Activated B cell treated with CpG ODN at 0.5 μM for 24 hours (primary cell): Measurements from ENCODE around the gene RPS6KA5. TPM values are rescaled to one million over a fixed set of nuclear protein-coding genes. Genes with fewer than 3 reads are reported as not detected.
A peak's percentile ranks its signal among the peaks of the same experiment; 100 is the strongest.

Experiments used
- ATAC-seq: fragments of 200-7000 bp; cut with Tn5 transposase; one replicate; pipeline ENCODE4 v1.10.0; 2021; ENCODE audit warnings: low read depth, mild to moderate bottlenecking, moderate library complexity
- CTCF ChIA-PET: fragments of 350-600 bp; sonication (Branson Sonifier 250); formaldehyde crosslinking; loops from one replicate; lab custom pipeline; 2021; ENCODE audit warnings: antibody characterized with exemption; lab: Charles Lee
- POLR2A ChIA-PET: fragments of 350-600 bp; sonication (Branson Sonifier 250); formaldehyde crosslinking; loops from one replicate; lab custom pipeline; 2021; ENCODE audit warnings: antibody characterized with exemption; lab: Charles Lee
- DNase-seq: peaks from one replicate; pipeline ENCODE4 v3.0.0; 2022
- H3K27ac Mint-ChIP-seq: one replicate; pipeline ENCODE4 v1.8.0; 2020; ENCODE audit warnings: mixed read lengths
- H3K27me3 Mint-ChIP-seq: one replicate; pipeline ENCODE4 v1.8.0; 2021; ENCODE audit warnings: mixed read lengths
- H3K36me3 Mint-ChIP-seq: one replicate; pipeline ENCODE4 v1.8.0; 2021; ENCODE audit warnings: low read depth, mixed read lengths
- H3K4me1 Mint-ChIP-seq: one replicate; pipeline ENCODE4 v1.8.0; 2021; ENCODE audit warnings: mixed read lengths
- H3K4me3 Mint-ChIP-seq: one replicate; pipeline ENCODE4 v1.8.0; 2020; ENCODE audit warnings: mild to moderate bottlenecking, mixed read lengths
- H3K9me3 Mint-ChIP-seq: one replicate; pipeline ENCODE4 v1.8.0; 2020; ENCODE audit warnings: mixed read lengths
- intact Hi-C: fragments of 100-400 bp; cut with micrococcal nuclease; formaldehyde crosslinking; loops from one replicate; pipeline ENCODE4 v1.15.1; 2024
- total RNA-seq: library from RNA; stranded (reverse); gene quantifications from 2 replicates; pipeline ENCODE4 v1.2.3, GENCODE V29; 2022
- TF ChIP-seq, protein P1 (sequence below): fragments of 200-600 bp; IDR thresholded peaks from one replicate; pipeline ENCODE4 v1.8.0; 2022; ENCODE audit warnings: antibody characterized with exemption, mild to moderate bottlenecking

RPS6KA5 gene
- total RNA-seq, 1 donor from 2014 or later: 16.3 TPM

DNA sequence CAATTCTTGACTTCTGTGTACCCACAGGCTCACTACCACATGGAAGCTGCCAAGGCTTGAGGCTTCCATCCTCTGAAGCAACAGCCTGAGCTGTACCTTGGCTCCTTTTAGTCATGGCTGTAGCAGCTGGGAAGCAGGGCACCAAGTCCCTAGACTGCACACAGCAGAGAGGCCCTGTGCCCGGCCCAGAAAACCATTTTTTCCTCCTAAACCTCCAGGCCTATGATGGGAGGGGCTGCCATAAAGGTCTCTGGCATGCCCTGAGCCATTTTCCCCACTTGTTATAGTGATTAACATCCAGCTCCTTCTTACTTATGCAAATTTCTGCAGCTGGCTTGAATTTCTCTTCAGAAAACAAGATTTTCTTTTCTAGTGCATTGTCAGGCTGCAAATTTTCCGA is 121.8 kb downstream of the RPS6KA5 start:
- no peaks in the 10 kb centered on the region for H3K27me3 Mint-ChIP-seq
- no peak overlapping the region for H3K27ac Mint-ChIP-seq
- H3K4me1 Mint-ChIP-seq: no peaks in the 10 kb centered on the region
- intact Hi-C loops: no loop called here
- peaks cover 65% of the 10 kb centered on the region for H3K36me3 Mint-ChIP-seq
- POLR2A ChIA-PET: no interaction called here
- CTCF ChIA-PET: no interaction called here
- DNase-seq (no peak), ATAC-seq (no peak)
- TF ChIP-seq, protein P1, sequence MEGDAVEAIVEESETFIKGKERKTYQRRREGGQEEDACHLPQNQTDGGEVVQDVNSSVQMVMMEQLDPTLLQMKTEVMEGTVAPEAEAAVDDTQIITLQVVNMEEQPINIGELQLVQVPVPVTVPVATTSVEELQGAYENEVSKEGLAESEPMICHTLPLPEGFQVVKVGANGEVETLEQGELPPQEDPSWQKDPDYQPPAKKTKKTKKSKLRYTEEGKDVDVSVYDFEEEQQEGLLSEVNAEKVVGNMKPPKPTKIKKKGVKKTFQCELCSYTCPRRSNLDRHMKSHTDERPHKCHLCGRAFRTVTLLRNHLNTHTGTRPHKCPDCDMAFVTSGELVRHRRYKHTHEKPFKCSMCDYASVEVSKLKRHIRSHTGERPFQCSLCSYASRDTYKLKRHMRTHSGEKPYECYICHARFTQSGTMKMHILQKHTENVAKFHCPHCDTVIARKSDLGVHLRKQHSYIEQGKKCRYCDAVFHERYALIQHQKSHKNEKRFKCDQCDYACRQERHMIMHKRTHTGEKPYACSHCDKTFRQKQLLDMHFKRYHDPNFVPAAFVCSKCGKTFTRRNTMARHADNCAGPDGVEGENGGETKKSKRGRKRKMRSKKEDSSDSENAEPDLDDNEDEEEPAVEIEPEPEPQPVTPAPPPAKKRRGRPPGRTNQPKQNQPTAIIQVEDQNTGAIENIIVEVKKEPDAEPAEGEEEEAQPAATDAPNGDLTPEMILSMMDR: no peak
- peaks cover 20% of the 10 kb centered on the region for H3K9me3 Mint-ChIP-seq
- H3K4me3 Mint-ChIP-seq: no peak overlapping the region

DNA sequence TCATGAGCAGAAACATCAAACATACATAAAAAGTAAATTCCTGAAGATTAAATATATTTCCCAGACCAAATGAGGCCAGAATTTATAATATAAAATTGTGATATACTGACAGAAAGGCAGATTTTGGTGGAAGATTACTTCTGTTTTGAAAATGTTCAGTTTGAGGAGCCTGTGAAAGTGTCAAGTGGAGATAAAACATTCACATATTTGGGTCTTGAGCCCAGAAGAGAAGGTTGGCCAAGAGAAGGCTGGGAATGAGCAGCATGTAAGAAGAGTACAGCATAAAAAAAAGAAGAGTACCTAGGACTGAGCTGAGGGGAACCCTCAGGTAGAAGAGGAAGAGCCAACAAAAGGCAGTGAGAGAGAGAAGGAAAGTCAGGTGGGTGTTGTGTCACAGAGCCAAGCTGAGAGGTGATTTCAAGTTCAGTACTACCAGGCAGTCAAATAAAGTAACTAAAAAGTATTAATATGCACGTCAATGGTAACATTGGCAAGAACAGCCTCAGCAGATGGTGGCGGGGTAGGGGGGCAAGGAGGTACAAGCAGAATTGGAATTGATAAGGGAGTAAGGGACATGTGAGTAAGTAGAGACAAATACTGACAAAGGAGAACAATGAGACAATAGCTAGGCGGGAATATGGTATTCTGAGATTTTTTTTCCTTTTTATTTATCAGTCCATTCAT is 123.5 kb downstream of the RPS6KA5 start:
- intact Hi-C loops: no loop called here
- Mint-ChIP-seq H3K36me3 (peaks cover 52% of the 10 kb centered on the region), H3K4me3 (no peak overlapping the region), H3K27ac (no peak overlapping the region), H3K4me1 (no peaks in the 10 kb centered on the region), H3K9me3 (peaks cover 20% of the 10 kb centered on the region), H3K27me3 (no peaks in the 10 kb centered on the region)
- ATAC-seq: no peak
- POLR2A ChIA-PET: no interaction called here
- CTCF ChIA-PET: no interaction called here
- DNase-seq: no peak
- TF ChIP-seq, protein P1: no peak

DNA sequence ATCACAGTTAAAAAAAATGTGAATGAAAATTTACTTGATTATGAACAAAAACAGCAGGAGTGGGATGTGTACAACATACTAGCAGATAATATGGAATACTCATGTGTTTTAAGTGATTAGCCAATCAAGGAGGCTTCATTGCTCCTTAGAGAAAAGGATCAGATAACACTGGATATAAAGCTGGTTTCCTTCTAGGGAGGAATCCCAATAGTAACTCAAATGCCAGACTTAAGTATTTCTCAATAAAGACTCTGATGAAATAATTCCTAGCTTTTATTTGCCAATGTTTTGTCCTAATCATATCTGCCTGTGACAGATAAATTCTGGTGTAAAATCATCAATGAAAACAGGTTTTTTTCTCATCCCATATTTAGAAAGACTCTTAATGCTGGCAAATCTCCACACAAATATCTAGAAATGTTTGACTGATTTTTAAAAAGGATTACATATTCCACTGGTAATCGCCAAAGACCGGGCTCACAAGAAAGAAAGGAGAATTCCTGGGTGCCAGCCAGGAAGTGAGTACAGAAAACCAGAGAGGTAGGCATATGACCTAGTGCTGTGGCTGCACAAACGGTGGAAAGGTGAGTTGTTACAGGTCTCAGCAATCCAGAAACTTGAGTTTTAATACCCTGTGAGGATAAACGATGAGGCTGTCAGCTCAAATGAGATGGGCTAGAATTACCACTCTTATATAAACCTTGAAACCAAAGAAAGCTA is 135.7 kb downstream of the RPS6KA5 start:
- peaks cover 26% of the 10 kb centered on the region for H3K36me3 Mint-ChIP-seq
- no peaks in the 10 kb centered on the region for H3K4me1 Mint-ChIP-seq
- intact Hi-C loops: no loop called here
- TF ChIP-seq, protein P1: no peak
- H3K27ac Mint-ChIP-seq: no peak overlapping the region
- ChIA-PET CTCF (no interaction called here), POLR2A (no interaction called here)
- no peak overlapping the region for H3K4me3 Mint-ChIP-seq
- no peak for DNase-seq
- ATAC-seq: no peak
- H3K9me3 Mint-ChIP-seq: no peaks in the 10 kb centered on the region
- no peaks in the 10 kb centered on the region for H3K27me3 Mint-ChIP-seq

DNA sequence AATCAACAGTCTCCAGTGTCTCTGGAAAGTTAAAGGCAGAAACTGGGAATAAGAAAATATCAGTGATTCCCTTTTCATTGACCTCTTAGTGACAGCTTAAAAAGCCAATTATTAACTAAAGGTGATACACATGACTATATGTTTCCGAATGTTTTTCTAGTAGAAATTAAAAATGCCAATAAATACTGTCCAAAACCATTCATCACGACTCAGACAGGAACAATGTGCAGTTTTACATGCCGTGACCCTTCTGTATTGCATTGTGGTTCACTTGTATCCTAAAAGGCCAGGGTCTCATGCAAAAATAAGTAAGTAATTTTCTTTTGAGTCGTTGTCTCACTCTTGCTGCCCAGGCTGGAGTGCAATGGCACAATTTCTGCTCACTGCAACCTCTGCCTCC is 138.3 kb downstream of the RPS6KA5 start:
- DNase-seq: no peak
- intact Hi-C loops: no loop called here
- Mint-ChIP-seq H3K4me3 (no peak overlapping the region), H3K36me3 (peaks cover 45% of the 10 kb centered on the region), H3K4me1 (no peaks in the 10 kb centered on the region), H3K27me3 (no peaks in the 10 kb centered on the region), H3K27ac (no peak overlapping the region), H3K9me3 (no peaks in the 10 kb centered on the region)
- no peak for ATAC-seq
- POLR2A ChIA-PET: no interaction called here
- CTCF ChIA-PET: interaction anchor here (1.2 kb wide), 1 partner anchor 19 kb away, joined by 3 read pairs; no protein-coding TSS in a partner anchor
- TF ChIP-seq, protein P1: no peak

DNA sequence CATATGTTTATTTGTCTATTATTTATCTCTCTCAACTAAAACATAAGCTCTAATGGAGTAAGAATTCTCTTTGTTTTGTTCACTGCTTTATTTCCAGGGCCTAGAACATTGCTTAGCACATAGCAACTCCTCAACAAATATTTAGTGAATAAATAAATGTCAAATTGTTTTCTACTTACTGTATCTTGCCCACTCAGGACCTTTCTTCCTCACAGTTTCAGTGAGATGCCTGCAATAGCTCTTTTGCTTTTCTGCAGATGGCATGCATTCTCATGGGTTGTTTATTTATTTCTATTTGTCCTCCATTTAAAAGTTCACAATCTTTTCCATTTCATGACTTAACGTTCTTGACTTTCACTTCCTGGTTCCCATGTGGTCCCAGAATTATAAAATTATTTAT is 149.3 kb downstream of the RPS6KA5 start:
- Mint-ChIP-seq H3K4me3 (no peak overlapping the region), H3K4me1 (peaks cover 15% of the 10 kb centered on the region), H3K27me3 (no peaks in the 10 kb centered on the region), H3K27ac (peak overlapping the region; percentile 47), H3K9me3 (no peaks in the 10 kb centered on the region), H3K36me3 (peaks cover 16% of the 10 kb centered on the region)
- ATAC-seq (no peak), DNase-seq (no peak)
- intact Hi-C loops: no loop called here
- ChIA-PET CTCF (interaction anchor here (1.0 kb wide), 1 partner anchor 262 kb away, joined by 4 read pairs; no protein-coding TSS in a partner anchor), POLR2A (no interaction called here)
- TF ChIP-seq, protein P1: no peak
